Sciatic nerve (tissue), 2 donors: ENCODE measurements around the gene NCBP3. TPM values are rescaled to one million over a fixed set of nuclear protein-coding genes. Genes with fewer than 3 reads are reported as not detected.
"Not testable (repeated sequence)": the region's sequence is repeated elsewhere in the genome, so short reads cannot be mapped to it uniquely, and the experiment has no call there.

Experiments
- ATAC-seq: fragments of 200-7000 bp; cut with Tn5 transposase; one replicate; pipeline ENCODE4 v1.9.1; 2020; ENCODE audit warnings: mild to moderate bottlenecking, moderate library complexity
- DNase-seq: peaks from one replicate; pipeline ENCODE4 v3.0.0-alpha.2; 2020; ENCODE audit warnings: low spot score
- intact Hi-C: fragments of 100-400 bp; cut with DNase I; formaldehyde crosslinking; loops from one replicate; pipeline ENCODE4 v1.14.2; 2022
- total RNA-seq: library from RNA; stranded (reverse); fragmentation: NEBNext Ultra II Directional; extraction: Animal tissue kit (Norgen Biotek cat#: 25700); gene quantifications from one replicate; pipeline ENCODE4 v1.2.1, GENCODE V29; 2021
- donor health status: DM: no; HTN: no; CAD: no.
- donor health status: DM: no; HTN: no; CAD: no.

NCBP3 gene
- total RNA-seq, 1 donor from 2014 or later = 42.3 TPM

- intact Hi-C loops = no loop called here
- DNase-seq (no peak), ATAC-seq (no peak)
Observed at GRCh38 chr17:3798273-3799180, 47.5 kb downstream of the NCBP3 start.

GRCh38 chr17:3796822-3797170, 49.2 kb downstream of the NCBP3 start:
- DNase-seq = no peak
- intact Hi-C loops = no loop called here
- ATAC-seq = no peak

GRCh38 chr17:3796110-3796821, 49.8 kb downstream of the NCBP3 start:
- DNase-seq = no peak
- intact Hi-C loops = no loop called here
- ATAC-seq = peak; percentile 13

- intact Hi-C loops = no loop called here
- no peak for ATAC-seq
Observed at GRCh38 chr17:3795390-3796102, 50.5 kb downstream of the NCBP3 start.

GRCh38 chr17:3794557-3795389, 51.3 kb downstream of the NCBP3 start:
- DNase-seq = no peak
- ATAC-seq = no peak
- intact Hi-C loops = no loop called here

More at GRCh38 chr17:3795390-3796102, 50.5 kb downstream of the NCBP3 start:
- no peak for DNase-seq

GRCh38 chr17:3794152-3794551, 51.9 kb downstream of the NCBP3 start:
- ATAC-seq, intact Hi-C loops, DNase-seq: not testable (repeated sequence)

GRCh38 chr17:3793258-3793657, 52.8 kb downstream of the NCBP3 start:
- ATAC-seq, intact Hi-C loops, DNase-seq: not testable (repeated sequence)

- DNase-seq = no peak
- intact Hi-C loops = no loop called here
- ATAC-seq = no peak
Observed at GRCh38 chr17:3792481-3792880, 53.6 kb downstream of the NCBP3 start.

- no peak for ATAC-seq
- no peak for DNase-seq
- intact Hi-C loops = no loop called here
Observed at GRCh38 chr17:3788200-3788599, 57.8 kb downstream of the NCBP3 start.

- intact Hi-C loops, ATAC-seq: not testable (repeated sequence)
Observed at GRCh38 chr17:3785323-3785722, 60.7 kb downstream of the NCBP3 start.

GRCh38 chr17:3782751-3783150, 63.3 kb downstream of the NCBP3 start:
- no peak for DNase-seq
- ATAC-seq = no peak
- intact Hi-C loops = no loop called here

More at GRCh38 chr17:3785323-3785722, 60.7 kb downstream of the NCBP3 start:
- not testable (repeated sequence) for DNase-seq

- intact Hi-C loops = no loop called here
- DNase-seq (no peak), ATAC-seq (no peak)
Observed at GRCh38 chr17:3780986-3781385, 65.1 kb downstream of the NCBP3 start.

GRCh38 chr17:3777366-3778120, 68.5 kb downstream of the NCBP3 start:
- ATAC-seq = no peak
- DNase-seq = no peak
- intact Hi-C loops = no loop called here

- DNase-seq = no peak
- no peak for ATAC-seq
- intact Hi-C loops = no loop called here
Observed at GRCh38 chr17:3773966-3774365, 72.1 kb downstream of the NCBP3 start.

GRCh38 chr17:3773511-3773910, 72.5 kb downstream of the NCBP3 start:
- intact Hi-C loops = no loop called here
- ATAC-seq (no peak), DNase-seq (no peak)

GRCh38 chr17:3772764-3773163, 73.3 kb downstream of the NCBP3 start:
- DNase-seq (no peak), ATAC-seq (no peak)

GRCh38 chr17:3771140-3771539, 74.9 kb downstream of the NCBP3 start:
- DNase-seq = no peak
- no peak for ATAC-seq
- intact Hi-C loops = no loop called here

More at GRCh38 chr17:3772764-3773163, 73.3 kb downstream of the NCBP3 start:
- intact Hi-C loops = no loop called here

GRCh38 chr17:3770466-3770865, 75.6 kb downstream of the NCBP3 start:
- intact Hi-C loops = no loop called here
- ATAC-seq = no peak

More at GRCh38 chr17:3770466-3770865, 75.6 kb downstream of the NCBP3 start:
- DNase-seq = no peak
